IPS-15b (cell line): ENCODE data around the gene RNF2.

Experiments used
- H3K27me3 ChIP-seq: one replicate; pipeline ENCODE4 v1.6.1; 2013; ENCODE audit warnings: low read length; ENCODE audit not compliant: control insufficient read depth, insufficient read depth
- H3K36me3 ChIP-seq: one replicate; pipeline ENCODE4 v1.6.1; 2013; ENCODE audit warnings: low read length; ENCODE audit not compliant: control insufficient read depth, insufficient read depth
- H3K4me1 ChIP-seq: one replicate; pipeline ENCODE4 v1.6.1; 2013; ENCODE audit warnings: mild to moderate bottlenecking, low read length; ENCODE audit not compliant: control insufficient read depth, insufficient read depth
- H3K4me3 ChIP-seq: one replicate; pipeline ENCODE4 v1.5.1; 2013; ENCODE audit warnings: low read depth, low read length
- H3K9ac ChIP-seq: one replicate; pipeline ENCODE4 v1.6.1; 2013; ENCODE audit warnings: low read depth, mild to moderate bottlenecking, low read length
- H3K9me3 ChIP-seq: one replicate; pipeline ENCODE4 v1.6.1; 2013; ENCODE audit warnings: mild to moderate bottlenecking, low read length; ENCODE audit not compliant: control insufficient read depth, insufficient read depth

The RNF2 gene

GRCh38 chr1:185035258-185035657, 10.1 kb upstream of the RNF2 start:
- Histone ChIP-seq H3K27me3 (no peaks in the 10 kb centered on the region), H3K36me3 (no peaks in the 10 kb centered on the region), H3K9ac (no peak overlapping the region), H3K4me3 (no peak overlapping the region), H3K4me1 (no peaks in the 10 kb centered on the region), H3K9me3 (no peaks in the 10 kb centered on the region)

DNA sequence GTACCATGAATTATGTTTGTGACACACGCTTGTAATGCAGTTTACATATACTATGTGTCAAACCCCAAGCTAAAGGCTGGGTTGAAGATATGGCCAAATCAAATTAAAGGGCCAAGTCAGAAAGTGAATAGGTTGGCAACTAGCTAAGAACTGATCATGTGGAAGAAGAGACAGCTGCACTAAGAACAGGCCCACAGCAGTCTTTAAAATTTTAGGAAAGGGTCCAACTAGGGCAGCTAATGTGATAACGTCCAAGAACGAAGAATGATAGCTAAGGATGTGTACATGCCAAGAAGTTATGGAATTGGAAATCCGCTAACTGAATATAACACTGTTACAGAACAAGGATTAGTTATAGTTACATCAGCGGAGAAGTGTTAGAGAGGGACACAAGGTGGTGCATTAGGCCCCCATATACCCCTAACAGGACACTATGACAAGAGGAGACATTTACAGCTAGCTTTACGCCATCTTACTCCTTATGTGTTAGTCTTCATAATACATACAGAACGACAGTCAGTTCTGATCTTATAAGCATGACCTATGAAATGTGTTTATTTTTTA, 6.5 kb upstream of the RNF2 start:
- Histone ChIP-seq H3K9me3 (no peaks in the 10 kb centered on the region), H3K4me1 (no peaks in the 10 kb centered on the region), H3K36me3 (no peaks in the 10 kb centered on the region), H3K4me3 (no peak overlapping the region), H3K27me3 (peaks cover 10% of the 10 kb centered on the region), H3K9ac (no peak overlapping the region)

DNA sequence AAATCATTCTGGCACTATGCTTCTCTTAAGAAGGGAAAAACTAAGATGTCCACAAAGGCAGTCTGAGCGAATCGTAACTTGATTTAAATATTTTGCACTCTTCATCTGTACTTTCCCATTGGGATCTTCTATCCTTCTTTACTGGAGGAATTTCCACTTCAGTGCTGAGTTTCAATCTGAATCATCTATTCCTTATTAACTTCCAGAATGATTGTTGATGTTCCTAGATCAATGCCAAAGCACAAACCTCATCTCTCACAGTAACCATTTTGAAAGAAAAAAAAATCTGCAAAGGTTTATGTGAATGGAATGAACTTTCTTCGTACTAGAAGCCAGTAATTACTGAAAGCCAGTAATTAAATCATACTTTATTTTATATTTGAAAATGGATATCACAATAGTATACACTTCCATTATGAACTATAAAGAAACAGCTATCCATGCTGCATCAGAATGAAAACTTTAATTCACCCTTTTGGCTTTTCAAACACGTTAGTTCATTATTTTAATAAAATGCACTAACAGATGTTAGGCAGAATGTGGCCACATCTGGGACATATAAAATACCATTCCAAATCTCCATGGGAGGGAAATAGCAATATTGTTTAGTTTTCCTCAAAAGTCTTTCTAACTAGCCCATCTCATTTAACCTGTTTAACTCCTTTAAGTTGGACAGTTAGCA, 5.5 kb upstream of the RNF2 start:
- H3K27me3 ChIP-seq: peaks cover 19% of the 10 kb centered on the region
- H3K36me3 ChIP-seq: no peaks in the 10 kb centered on the region
- no peak overlapping the region for H3K4me3 ChIP-seq
- no peaks in the 10 kb centered on the region for H3K9me3 ChIP-seq
- peaks cover 2% of the 10 kb centered on the region for H3K4me1 ChIP-seq
- no peak overlapping the region for H3K9ac ChIP-seq

DNA sequence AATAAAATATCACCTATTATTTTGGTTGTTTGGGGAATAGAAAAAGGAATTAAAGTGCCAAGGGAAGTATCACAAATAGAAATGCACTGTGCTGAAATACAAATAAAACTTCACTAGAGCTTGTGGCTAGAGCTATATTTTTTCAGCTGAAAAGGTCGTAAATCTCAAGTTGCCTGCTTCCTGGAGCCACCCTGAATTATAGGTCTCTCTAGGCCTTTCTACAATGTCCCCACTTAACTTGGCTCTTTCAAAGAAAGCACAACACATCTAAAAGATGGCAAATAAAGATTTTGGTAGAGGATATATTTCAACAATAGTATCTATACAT, 5.0 kb upstream of the RNF2 start:
- H3K4me3 ChIP-seq: no peak overlapping the region
- no peaks in the 10 kb centered on the region for H3K36me3 ChIP-seq
- H3K9me3 ChIP-seq: no peaks in the 10 kb centered on the region
- no peak overlapping the region for H3K9ac ChIP-seq
- peaks cover 2% of the 10 kb centered on the region for H3K4me1 ChIP-seq
- H3K27me3 ChIP-seq: peaks cover 21% of the 10 kb centered on the region

DNA sequence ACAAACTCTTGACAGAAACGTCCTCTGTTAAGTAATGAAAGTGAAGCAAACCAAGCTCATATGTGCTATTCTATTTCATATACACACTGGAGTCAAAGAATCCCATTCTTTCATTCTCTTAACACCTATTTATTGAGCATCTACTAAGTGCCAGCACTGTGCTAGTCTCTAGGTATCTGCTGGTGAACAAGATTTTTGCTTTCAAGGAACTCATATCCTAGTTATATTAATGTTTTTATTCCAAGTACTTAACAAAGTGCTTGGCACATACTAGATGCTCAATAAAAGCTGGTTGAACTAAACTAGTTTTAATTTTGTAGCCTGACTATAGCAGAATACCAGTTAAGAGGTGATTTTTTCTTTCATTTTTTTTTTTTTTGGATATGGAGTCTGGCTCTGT, 3.6 kb upstream of the RNF2 start:
- no peak overlapping the region for H3K9ac ChIP-seq
- peaks cover 2% of the 10 kb centered on the region for H3K4me1 ChIP-seq
- no peaks in the 10 kb centered on the region for H3K36me3 ChIP-seq
- H3K4me3 ChIP-seq: no peak overlapping the region
- H3K9me3 ChIP-seq: no peaks in the 10 kb centered on the region
- peaks cover 21% of the 10 kb centered on the region for H3K27me3 ChIP-seq

- peaks cover 11% of the 10 kb centered on the region for H3K4me1 ChIP-seq
- no peaks in the 10 kb centered on the region for H3K36me3 ChIP-seq
- H3K27me3 ChIP-seq: peaks cover 21% of the 10 kb centered on the region
- H3K9me3 ChIP-seq: no peaks in the 10 kb centered on the region
- no peak overlapping the region for H3K4me3 ChIP-seq
- no peak overlapping the region for H3K9ac ChIP-seq
Measured at GRCh38 chr1:185042737-185043136, 2.6 kb upstream of the RNF2 start.

- Histone ChIP-seq H3K9ac (no peak overlapping the region), H3K4me1 (peaks cover 15% of the 10 kb centered on the region), H3K36me3 (no peaks in the 10 kb centered on the region), H3K9me3 (no peaks in the 10 kb centered on the region), H3K4me3 (no peak overlapping the region), H3K27me3 (peaks cover 21% of the 10 kb centered on the region)
Measured at GRCh38 chr1:185044387-185044786, 971 bp upstream of the RNF2 start.

DNA sequence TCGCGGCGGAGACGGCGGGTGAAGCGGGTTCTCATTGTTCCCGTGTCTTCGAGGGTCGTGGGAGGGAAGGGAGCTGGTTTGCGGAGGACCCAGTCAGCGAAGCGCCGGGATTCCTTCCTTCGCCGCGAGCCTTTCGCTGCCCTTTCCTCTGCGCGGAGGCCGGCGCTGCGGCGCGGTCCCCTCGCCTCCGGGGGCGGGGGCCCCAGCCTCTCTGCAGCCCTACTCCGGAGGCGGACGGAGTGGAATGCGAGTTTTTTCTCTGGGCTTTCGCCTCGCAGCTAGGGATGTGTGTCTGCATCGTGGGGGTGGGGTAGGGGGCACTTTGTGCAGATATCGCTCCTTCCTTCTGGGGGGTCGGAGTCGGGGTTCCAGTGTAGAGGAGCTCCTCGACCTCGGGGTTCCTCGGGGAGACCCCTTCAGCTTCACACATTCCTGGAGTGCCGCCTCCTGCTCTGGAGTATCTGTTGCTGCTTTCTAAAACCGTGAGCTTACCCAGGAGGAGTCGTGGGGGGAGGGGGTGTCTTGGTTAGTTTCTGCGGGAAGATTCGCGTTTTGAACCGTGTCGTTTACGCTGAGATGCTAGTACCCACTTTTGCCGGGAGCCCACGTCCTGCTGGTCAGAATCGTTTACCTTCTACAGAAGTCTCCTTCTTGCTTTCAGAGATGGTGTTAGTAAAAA, 595 bp downstream of the RNF2 start:
- peaks cover 22% of the 10 kb centered on the region for H3K4me1 ChIP-seq
- peaks cover 21% of the 10 kb centered on the region for H3K27me3 ChIP-seq
- peak overlapping the region; percentile 89 for H3K4me3 ChIP-seq
- H3K9ac ChIP-seq: peak overlapping the region; percentile 92
- H3K9me3 ChIP-seq: no peaks in the 10 kb centered on the region
- no peaks in the 10 kb centered on the region for H3K36me3 ChIP-seq

DNA sequence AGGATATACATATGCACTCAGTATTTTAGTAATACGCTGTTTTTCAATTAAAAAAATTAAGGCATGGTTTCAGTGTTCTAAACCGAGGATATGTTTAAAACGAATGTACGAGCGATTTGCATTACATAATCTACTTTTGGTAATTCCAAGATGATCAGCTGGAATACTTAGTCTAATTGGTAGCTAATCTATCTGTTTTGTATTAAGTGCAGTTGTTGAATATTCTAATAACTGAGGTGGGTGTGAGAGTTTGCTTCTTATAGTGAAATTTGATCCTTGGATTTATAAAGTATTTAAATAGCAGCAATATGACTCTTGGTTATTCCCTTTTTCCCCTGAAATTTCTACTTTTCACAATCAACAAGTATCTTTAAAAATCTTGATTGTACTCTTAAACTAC, 1.3 kb downstream of the RNF2 start:
- Histone ChIP-seq H3K27me3 (peaks cover 21% of the 10 kb centered on the region), H3K4me1 (peaks cover 22% of the 10 kb centered on the region), H3K36me3 (no peaks in the 10 kb centered on the region), H3K9ac (no peak overlapping the region), H3K4me3 (peak overlapping the region; percentile 89), H3K9me3 (no peaks in the 10 kb centered on the region)

- no peak overlapping the region for H3K9ac ChIP-seq
- H3K36me3 ChIP-seq: no peaks in the 10 kb centered on the region
- peaks cover 22% of the 10 kb centered on the region for H3K4me1 ChIP-seq
- no peaks in the 10 kb centered on the region for H3K9me3 ChIP-seq
- no peak overlapping the region for H3K4me3 ChIP-seq
- peaks cover 4% of the 10 kb centered on the region for H3K27me3 ChIP-seq
Measured at GRCh38 chr1:185049670-185050069, 4.3 kb downstream of the RNF2 start.

- H3K9ac ChIP-seq: no peak overlapping the region
- no peaks in the 10 kb centered on the region for H3K36me3 ChIP-seq
- no peaks in the 10 kb centered on the region for H3K27me3 ChIP-seq
- no peaks in the 10 kb centered on the region for H3K9me3 ChIP-seq
- H3K4me1 ChIP-seq: peaks cover 20% of the 10 kb centered on the region
- H3K4me3 ChIP-seq: no peak overlapping the region
Measured at GRCh38 chr1:185050823-185051451, 5.6 kb downstream of the RNF2 start.

- no peaks in the 10 kb centered on the region for H3K36me3 ChIP-seq
- H3K27me3 ChIP-seq: no peaks in the 10 kb centered on the region
- H3K4me1 ChIP-seq: peaks cover 14% of the 10 kb centered on the region
- no peaks in the 10 kb centered on the region for H3K9me3 ChIP-seq
- no peak overlapping the region for H3K4me3 ChIP-seq
- H3K9ac ChIP-seq: no peak overlapping the region
Measured at GRCh38 chr1:185053204-185053603, 7.8 kb downstream of the RNF2 start.
